ENCODE results near the gene USP7. TPM values are rescaled to one million over a fixed set of nuclear protein-coding genes. Genes with fewer than 3 reads are reported as not detected.

USP7 gene
- total RNA-seq, 1 donor from 2014 or later, result 70.2 TPM

DNA sequence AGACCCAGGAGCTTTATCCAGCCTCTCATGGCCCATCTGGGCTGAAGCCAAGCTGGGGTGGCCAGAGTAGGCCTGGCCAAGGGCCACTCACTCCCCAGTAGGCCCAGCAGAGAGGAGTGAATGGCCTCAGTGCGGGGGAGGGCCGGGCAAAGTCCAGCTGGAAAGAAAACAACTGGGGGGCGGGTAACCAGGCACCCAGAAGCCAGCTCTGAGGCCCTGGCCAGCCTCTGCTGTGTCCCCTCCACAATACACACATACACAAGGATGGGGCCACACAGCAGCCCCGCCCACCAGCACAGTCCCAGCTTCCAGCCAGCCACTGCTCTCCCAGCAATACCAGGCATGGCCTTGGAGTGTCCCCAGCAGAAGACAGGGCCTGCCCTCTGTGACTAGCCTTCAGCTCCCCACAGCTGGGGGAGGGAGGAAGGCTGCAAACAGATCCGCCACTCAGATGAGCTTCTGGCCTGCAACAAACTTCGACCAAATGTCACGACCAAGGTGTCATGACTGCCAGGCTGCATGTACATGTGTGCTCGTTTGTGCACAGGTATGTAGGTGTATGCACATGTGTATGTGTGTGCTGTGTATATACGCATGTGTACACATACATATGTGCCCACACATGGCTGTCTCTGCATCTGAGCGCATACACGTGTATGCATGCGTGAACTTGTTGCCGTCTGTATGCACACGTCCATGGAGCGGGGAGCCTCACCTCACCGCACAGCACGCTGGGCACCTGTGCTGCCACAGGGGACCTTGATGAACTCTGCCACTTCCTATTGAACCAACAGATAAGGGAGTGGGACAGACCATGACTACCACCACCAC is 99.9 kb downstream of the USP7 start:
- DNase-seq (ENCODE audit: low read depth, low spot score), result no peak

GRCh38 chr16:8862309-8863130 is 101.2 kb downstream of the USP7 start:
- DNase-seq (ENCODE audit: low read depth, low spot score), result no peak

GRCh38 chr16:8861563-8862308 is 102.0 kb downstream of the USP7 start:
- no peak for DNase-seq (ENCODE audit: low read depth, low spot score)

- no peak for DNase-seq (ENCODE audit: low read depth, low spot score)
Measured at GRCh38 chr16:8859913-8860881, 103.5 kb downstream of the USP7 start.

- DNase-seq (ENCODE audit: low read depth, low spot score), result no peak
Measured at GRCh38 chr16:8858994-8859912, 104.5 kb downstream of the USP7 start.

- DNase-seq (ENCODE audit: low read depth, low spot score), result no peak
Measured at GRCh38 chr16:8855972-8856371, 107.7 kb downstream of the USP7 start.

DNA sequence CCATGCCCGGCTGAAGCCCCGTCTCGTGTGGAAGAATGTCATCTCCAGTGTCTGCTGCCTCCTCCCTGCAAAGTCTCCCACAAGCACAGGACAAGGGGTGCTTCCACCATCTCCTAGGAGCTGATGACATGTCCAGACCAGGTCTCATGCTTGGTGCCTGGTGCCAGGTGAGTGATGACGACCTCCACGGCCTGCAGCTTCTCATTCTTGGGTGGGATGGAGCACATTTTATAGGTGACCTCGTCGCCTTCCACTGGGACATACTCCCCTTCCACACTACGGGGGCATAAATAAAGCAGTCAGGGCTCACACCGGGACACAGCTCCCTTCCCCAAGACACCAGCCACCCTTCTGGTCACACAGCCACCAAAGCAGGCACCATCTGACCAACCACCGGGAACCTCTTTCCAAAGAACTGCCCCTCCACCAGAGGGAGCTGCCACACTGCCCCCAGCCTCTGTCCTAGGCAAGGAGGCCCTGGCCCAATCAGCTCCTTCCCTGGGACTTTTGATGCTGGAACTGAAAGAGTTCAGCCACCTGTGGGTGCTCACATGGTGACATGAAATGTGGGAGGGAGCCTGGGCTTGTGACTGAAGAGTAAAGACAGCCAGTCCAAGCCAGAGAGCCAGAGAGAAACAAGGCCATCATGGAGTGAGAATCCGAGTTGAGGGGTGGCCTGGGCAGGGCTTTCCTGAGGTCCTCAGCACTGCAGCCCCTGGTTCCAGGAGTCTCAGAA is 108.5 kb downstream of the USP7 start:
- DNase-seq (ENCODE audit: low read depth, low spot score), result no peak

GRCh38 chr16:8854298-8854948 is 109.3 kb downstream of the USP7 start:
- DNase-seq (ENCODE audit: low read depth, low spot score), result no peak

- DNase-seq (ENCODE audit: low read depth, low spot score), result no peak
Measured at GRCh38 chr16:8853611-8854010, 110.1 kb downstream of the USP7 start.

DNA sequence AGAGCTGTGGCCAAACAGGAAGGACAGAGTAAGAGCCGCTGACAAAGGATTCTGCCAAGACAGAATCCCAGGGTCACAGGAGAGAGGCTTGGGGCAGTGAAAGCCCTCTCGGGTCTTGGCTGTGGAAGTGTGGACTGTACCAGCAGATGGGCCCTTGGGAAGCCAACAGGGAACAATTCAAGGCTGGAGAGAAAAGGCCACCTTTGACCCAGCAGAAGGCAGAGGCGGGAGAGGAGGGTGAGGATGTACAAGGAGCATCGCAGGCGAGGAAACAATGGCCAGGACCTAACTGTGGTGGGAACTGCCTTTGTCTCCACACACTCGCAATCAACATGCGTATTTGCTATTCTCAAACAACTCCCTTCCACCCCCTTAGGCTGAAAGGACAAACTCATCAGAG is 110.6 kb downstream of the USP7 start:
- DNase-seq (ENCODE audit: low read depth, low spot score), result no peak

GRCh38 chr16:8852534-8852933 is 111.2 kb downstream of the USP7 start:
- DNase-seq (ENCODE audit: low read depth, low spot score), result no peak

DNA sequence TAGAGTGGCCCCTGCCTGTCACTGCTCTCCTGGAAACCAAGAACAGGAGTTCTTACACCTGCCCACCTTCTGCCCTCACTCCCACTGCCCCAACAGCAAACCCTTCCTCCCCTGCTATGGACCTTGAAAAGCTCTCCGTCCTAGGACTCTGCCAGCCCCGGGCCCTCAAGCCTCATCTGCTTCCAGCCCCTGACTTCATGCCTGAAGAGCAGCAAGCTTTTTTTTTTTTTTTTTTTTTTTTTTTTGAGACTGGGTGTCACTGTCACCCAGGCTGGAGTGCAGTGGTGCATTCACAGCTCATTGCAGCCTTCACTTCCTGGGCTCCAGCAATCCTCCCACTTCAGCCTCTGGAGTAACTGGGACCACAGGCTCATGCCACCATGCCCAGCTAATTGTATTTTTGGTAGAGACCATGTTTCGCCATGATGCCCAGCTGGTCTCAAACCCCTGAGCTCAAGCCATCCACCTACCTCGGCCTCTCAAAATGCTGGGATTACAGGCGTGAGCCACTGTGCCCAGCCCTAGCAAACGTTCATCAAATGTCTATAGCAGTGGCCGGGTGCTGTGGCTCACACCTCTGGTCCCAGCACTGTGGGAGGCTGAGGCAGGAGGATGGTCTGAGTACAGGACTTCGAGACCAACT is 111.8 kb downstream of the USP7 start:
- no peak for DNase-seq (ENCODE audit: low read depth, low spot score)

- peak; percentile 76 for DNase-seq (ENCODE audit: low read depth, low spot score)
Measured at GRCh38 chr16:8850279-8850885, 113.3 kb downstream of the USP7 start.

DNA sequence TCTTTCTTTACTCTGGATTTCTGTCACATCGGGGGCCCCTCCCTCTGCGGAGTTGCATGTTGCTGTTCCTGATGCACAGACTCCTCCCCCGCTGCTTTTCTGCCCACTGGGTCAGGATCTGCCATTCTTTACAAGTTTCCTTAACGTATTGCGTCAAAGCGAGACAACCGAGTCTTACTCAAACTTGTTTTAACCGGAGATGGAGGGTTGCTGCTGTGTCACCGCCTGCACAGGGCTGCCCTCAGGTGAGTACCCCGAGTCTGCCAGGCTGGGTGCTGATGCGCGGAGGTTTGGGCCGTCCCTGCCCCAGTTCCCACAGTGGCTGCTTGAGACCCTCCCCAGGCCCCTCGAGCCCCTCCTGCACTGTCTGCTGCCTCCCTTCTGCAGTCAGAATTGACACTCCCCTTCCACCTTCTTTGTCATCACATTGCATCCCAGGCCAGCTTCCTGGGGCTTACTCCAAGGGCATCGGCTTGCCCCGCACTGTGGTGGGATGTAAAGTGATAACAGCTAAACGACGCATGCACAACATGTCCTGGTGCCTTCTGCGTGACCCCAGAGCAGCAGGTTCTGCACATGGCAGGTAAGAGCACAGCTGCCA is 114.2 kb downstream of the USP7 start:
- DNase-seq (ENCODE audit: low read depth, low spot score), result no peak

- DNase-seq (ENCODE audit: low read depth, low spot score), result no peak
Measured at GRCh38 chr16:8848939-8849391, 114.7 kb downstream of the USP7 start.

GRCh38 chr16:8848231-8848938 is 115.3 kb downstream of the USP7 start:
- DNase-seq (ENCODE audit: low read depth, low spot score), result no peak
